MM.1S (cell line): ENCODE data around the gene TTC39C.

Experiments
- CTCF ChIP-seq: fragments of 300-600 bp; sonication (generic); IDR thresholded peaks from 2 replicates; pipeline ENCODE4 v1.5.1; 2016; ENCODE audit warnings: antibody characterized with exemption, low read length, mixed read lengths
- EZH2 ChIP-seq: fragments of 300-600 bp; sonication (generic); optimal IDR thresholded peaks from 2 replicates; pipeline ENCODE3; 2017; ENCODE audit warnings: low read depth, mild to moderate bottlenecking, antibody characterized with exemption, low read length, mixed read lengths
- EZH2phosphoT487 ChIP-seq: fragments of 300-600 bp; sonication (generic); IDR thresholded peaks from 2 replicates; pipeline ENCODE4 v1.6.1; 2018; ENCODE audit warnings: antibody characterized with exemption, low read length

DNA sequence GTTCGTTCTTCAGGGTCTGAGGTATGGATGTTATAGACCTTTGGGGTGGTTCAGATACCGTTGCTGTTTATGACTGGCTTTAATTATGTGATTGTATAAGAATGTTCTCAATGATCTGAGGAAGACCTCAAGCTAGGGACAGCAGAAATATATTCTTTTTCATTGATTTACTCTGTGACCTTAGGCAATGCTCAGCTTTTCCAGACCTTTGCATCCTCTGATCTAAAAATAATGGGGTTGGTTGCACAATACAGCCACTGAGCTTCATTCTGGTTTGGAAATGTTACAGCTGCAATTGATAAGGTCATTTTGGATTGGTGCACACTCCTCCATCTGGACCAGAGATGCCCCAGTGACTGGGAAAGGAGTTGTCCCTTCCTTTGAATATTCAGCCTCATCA is 107.1 kb downstream of the TTC39C start:
- TF ChIP-seq CTCF (no peak), EZH2 (no peak), EZH2phosphoT487 (no peak)
